NK-92 (cell line): ENCODE measurements around the gene SLC7A5.
"Not testable (repeated sequence)": the region's sequence is repeated elsewhere in the genome, so short reads cannot be mapped to it uniquely, and the experiment has no call there.

ENCODE experiments used
- DNase-seq: peaks from one replicate; lab custom pipeline; 2025; ENCODE audit not compliant: unreplicated experiment; lab: John Stamatoyannopoulos, UW

The SLC7A5 gene

GRCh38 chr16:87802670-87803069 is 66.6 kb downstream of the SLC7A5 start:
- DNase-seq, result no peak

- DNase-seq, result no peak
Observed at GRCh38 chr16:87801679-87802259, 67.5 kb downstream of the SLC7A5 start.

GRCh38 chr16:87800497-87800896 is 68.8 kb downstream of the SLC7A5 start:
- DNase-seq, result no peak

GRCh38 chr16:87795336-87795735 is 74.0 kb downstream of the SLC7A5 start:
- DNase-seq, result no peak

- DNase-seq, result no peak
Observed at GRCh38 chr16:87794485-87795078, 74.7 kb downstream of the SLC7A5 start.

GRCh38 chr16:87792205-87792565 is 77.1 kb downstream of the SLC7A5 start:
- DNase-seq, result no peak

- no peak for DNase-seq
Observed at GRCh38 chr16:87791295-87792204, 77.8 kb downstream of the SLC7A5 start.

- no peak for DNase-seq
Observed at GRCh38 chr16:87790292-87791100, 78.8 kb downstream of the SLC7A5 start.

- DNase-seq, result no peak
Observed at GRCh38 chr16:87789437-87790291, 79.6 kb downstream of the SLC7A5 start.

GRCh38 chr16:87788730-87789436 is 80.4 kb downstream of the SLC7A5 start:
- not testable (repeated sequence) for DNase-seq

GRCh38 chr16:87787451-87788091 is 81.7 kb downstream of the SLC7A5 start:
- DNase-seq, result not testable (repeated sequence)

- DNase-seq, result no peak
Observed at GRCh38 chr16:87784812-87785211, 84.5 kb downstream of the SLC7A5 start.

- DNase-seq, result no peak
Observed at GRCh38 chr16:87782033-87782432, 87.3 kb downstream of the SLC7A5 start.

GRCh38 chr16:87780385-87780989 is 88.8 kb downstream of the SLC7A5 start:
- DNase-seq, result no peak
